Endothelial cell (in vitro differentiated cells): ENCODE data around the gene MAN1A2. TPM values are rescaled to one million over a fixed set of nuclear protein-coding genes. Genes with fewer than 3 reads are reported as not detected.
A peak's percentile ranks its signal among the peaks of the same experiment; 100 is the strongest.

Experiments
- DNase-seq: peaks from one replicate; pipeline ENCODE4 v3.0.0; 2021; ENCODE audit warnings: low spot score
- H3K27ac Mint-ChIP-seq: one replicate; pipeline ENCODE4 v1.8.0; 2021; ENCODE audit warnings: mixed read lengths, inconsistent platforms; ENCODE audit not compliant: unreplicated experiment
- H3K27me3 Mint-ChIP-seq: one replicate; pipeline ENCODE4 v1.8.0; 2021; ENCODE audit warnings: mild to moderate bottlenecking, moderate library complexity, mixed read lengths, inconsistent platforms; ENCODE audit not compliant: unreplicated experiment
- H3K36me3 Mint-ChIP-seq: one replicate; pipeline ENCODE4 v1.8.0; 2021; ENCODE audit warnings: mild to moderate bottlenecking, low read depth, mixed read lengths, inconsistent platforms; ENCODE audit not compliant: unreplicated experiment
- H3K4me1 Mint-ChIP-seq: one replicate; pipeline ENCODE4 v1.8.0; 2021; ENCODE audit warnings: mild to moderate bottlenecking, mixed read lengths, inconsistent platforms; ENCODE audit not compliant: unreplicated experiment
- H3K4me3 Mint-ChIP-seq: one replicate; pipeline ENCODE4 v1.8.0; 2021; ENCODE audit warnings: mild to moderate bottlenecking, mixed read lengths, inconsistent platforms; ENCODE audit not compliant: unreplicated experiment
- H3K9me3 Mint-ChIP-seq: one replicate; pipeline ENCODE4 v1.8.0; 2021; ENCODE audit warnings: mixed read lengths, inconsistent platforms; ENCODE audit not compliant: unreplicated experiment
- CTCF ChIP-seq: fragments of 200-600 bp; sonication (generic); IDR thresholded peaks from one replicate; pipeline ENCODE4 v1.5.0; 2021; ENCODE audit warnings: antibody characterized with exemption; ENCODE audit not compliant: unreplicated experiment
- total RNA-seq: library from RNA; stranded (reverse); fragmentation: NEBNext Ultra II Directional; extraction: Animal tissue kit (Norgen Biotek cat#: 25700); gene quantifications from one replicate; pipeline ENCODE4 v1.2.1, GENCODE V29; 2021; ENCODE audit not compliant: unreplicated experiment

MAN1A2 gene
- total RNA-seq, 1 donor from 2014 or later = 36.4 TPM

- Mint-ChIP-seq H3K27ac (no peak overlapping the region), H3K4me1 (peaks cover 11% of the 10 kb centered on the region), H3K27me3 (no peaks in the 10 kb centered on the region), H3K4me3 (no peak overlapping the region), H3K36me3 (no peaks in the 10 kb centered on the region), H3K9me3 (no peaks in the 10 kb centered on the region)
- TF ChIP-seq CTCF = no peak
- DNase-seq = no peak
These were observed 45.2 kb downstream of the MAN1A2 start for GRCh38 chr1:117412472-117412871.

- H3K4me1 Mint-ChIP-seq = peaks cover 8% of the 10 kb centered on the region
- H3K4me3 Mint-ChIP-seq = no peak overlapping the region
- no peaks in the 10 kb centered on the region for H3K27me3 Mint-ChIP-seq
These were observed 46.2 kb downstream of the MAN1A2 start for GRCh38 chr1:117413412-117413811.

GRCh38 chr1:117414943-117415342 lies 47.7 kb downstream of the MAN1A2 start:
- no peak for TF ChIP-seq CTCF
- Mint-ChIP-seq H3K36me3 (no peaks in the 10 kb centered on the region), H3K4me1 (peaks cover 12% of the 10 kb centered on the region), H3K9me3 (no peaks in the 10 kb centered on the region), H3K27ac (no peak overlapping the region), H3K27me3 (no peaks in the 10 kb centered on the region), H3K4me3 (no peak overlapping the region)
- DNase-seq = no peak

More at GRCh38 chr1:117413412-117413811, 46.2 kb downstream of the MAN1A2 start:
- H3K27ac Mint-ChIP-seq = no peak overlapping the region
- no peak for TF ChIP-seq CTCF
- H3K36me3 Mint-ChIP-seq = no peaks in the 10 kb centered on the region
- H3K9me3 Mint-ChIP-seq = no peaks in the 10 kb centered on the region
- no peak for DNase-seq

GRCh38 chr1:117416004-117416403 lies 48.8 kb downstream of the MAN1A2 start:
- Mint-ChIP-seq H3K27me3 (no peaks in the 10 kb centered on the region), H3K4me1 (peaks cover 12% of the 10 kb centered on the region), H3K27ac (peak overlapping the region; percentile 71), H3K9me3 (no peaks in the 10 kb centered on the region), H3K4me3 (no peak overlapping the region), H3K36me3 (no peaks in the 10 kb centered on the region)
- DNase-seq = no peak
- no peak for TF ChIP-seq CTCF

- Mint-ChIP-seq H3K36me3 (no peaks in the 10 kb centered on the region), H3K9me3 (no peaks in the 10 kb centered on the region), H3K27ac (peak overlapping the region; percentile 71), H3K4me1 (peaks cover 12% of the 10 kb centered on the region), H3K27me3 (no peaks in the 10 kb centered on the region), H3K4me3 (no peak overlapping the region)
- no peak for TF ChIP-seq CTCF
- DNase-seq = no peak
These were observed 49.4 kb downstream of the MAN1A2 start for GRCh38 chr1:117416546-117417125.
